MM.1S (cell line): ENCODE measurements around the gene CSTF2T.

ENCODE experiments used
- DNase-seq: peaks from one replicate; pipeline ENCODE4 v3.0.0-alpha.2; 2015
- H2AFZ ChIP-seq: fragments of 300-600 bp; sonication (generic); 2 replicates; pipeline ENCODE4 v1.6.0; 2016; ENCODE audit warnings: antibody characterized with exemption, low read length
- H3F3A ChIP-seq: fragments of 300-600 bp; sonication (generic); 2 replicates; pipeline ENCODE4 v1.6.1; 2016; ENCODE audit warnings: mild to moderate bottlenecking, antibody characterized with exemption, low read length, moderate library complexity, mixed read lengths; ENCODE audit not compliant: insufficient read depth
- H3K27ac ChIP-seq: fragments of 300-600 bp; sonication (generic); 2 replicates; pipeline ENCODE4 v1.5.1; 2016; ENCODE audit warnings: mild to moderate bottlenecking, low read length
- H3K27me3 ChIP-seq: fragments of 300-600 bp; sonication (generic); replicated peaks from 2 replicates; pipeline ENCODE4 v1.6.0; 2016; ENCODE audit warnings: low read length; ENCODE audit not compliant: insufficient read depth
- H3K36me3 ChIP-seq: fragments of 300-600 bp; sonication (generic); replicated peaks from 2 replicates; pipeline ENCODE4 v1.6.1; 2016; ENCODE audit warnings: mild to moderate bottlenecking, low read length, mixed read lengths; ENCODE audit not compliant: insufficient read depth
- H3K4me1 ChIP-seq: fragments of 300-600 bp; sonication (generic); 2 replicates; pipeline ENCODE4 v1.6.1; 2016; ENCODE audit warnings: low read length, mixed read lengths
- H3K4me2 ChIP-seq: fragments of 300-600 bp; sonication (generic); 2 replicates; pipeline ENCODE4 v1.6.0; 2016; ENCODE audit warnings: low read depth, low read length
- H3K4me3 ChIP-seq: fragments of 300-600 bp; sonication (generic); 2 replicates; pipeline ENCODE4 v1.5.1; 2016; ENCODE audit warnings: low read length, mixed read lengths
- H3K79me2 ChIP-seq: fragments of 300-600 bp; sonication (generic); 2 replicates; pipeline ENCODE4 v1.6.1; 2016; ENCODE audit warnings: mixed run types, low read length, mixed read lengths
- H3K9ac ChIP-seq: fragments of 300-600 bp; sonication (generic); 2 replicates; pipeline ENCODE4 v1.6.1; 2016; ENCODE audit warnings: low read length, mixed read lengths
- H3K9me2 ChIP-seq: fragments of 300-600 bp; sonication (generic); replicated peaks from 2 replicates; pipeline ENCODE4 v1.6.1; 2016; ENCODE audit warnings: mild to moderate bottlenecking, low read length, mixed read lengths; ENCODE audit not compliant: insufficient read depth
- H3K9me3 ChIP-seq: fragments of 300-600 bp; sonication (generic); replicated peaks from 2 replicates; pipeline ENCODE4 v1.6.1; 2016; ENCODE audit warnings: mild to moderate bottlenecking, low read length, mixed read lengths; ENCODE audit not compliant: insufficient read depth
- H4K20me1 ChIP-seq: fragments of 300-600 bp; sonication (generic); 2 replicates; pipeline ENCODE4 v1.6.1; 2016; ENCODE audit warnings: mild to moderate bottlenecking, low read length, moderate library complexity, mixed read lengths; ENCODE audit not compliant: insufficient read depth
- CTCF ChIP-seq: fragments of 300-600 bp; sonication (generic); IDR thresholded peaks from 2 replicates; pipeline ENCODE4 v1.5.1; 2016; ENCODE audit warnings: antibody characterized with exemption, low read length, mixed read lengths
- EZH2 ChIP-seq: fragments of 300-600 bp; sonication (generic); optimal IDR thresholded peaks from 2 replicates; pipeline ENCODE3; 2017; ENCODE audit warnings: low read depth, mild to moderate bottlenecking, antibody characterized with exemption, low read length, mixed read lengths
- EZH2phosphoT487 ChIP-seq: fragments of 300-600 bp; sonication (generic); IDR thresholded peaks from 2 replicates; pipeline ENCODE4 v1.6.1; 2018; ENCODE audit warnings: antibody characterized with exemption, low read length

Gene CSTF2T

GRCh38 chr10:51718804-51719291 lies 19.5 kb upstream of the CSTF2T start:
- no peak for TF ChIP-seq CTCF
- TF ChIP-seq EZH2 = no peak
- TF ChIP-seq EZH2phosphoT487 = no peak
- Histone ChIP-seq H3K36me3 (no peaks in the 10 kb centered on the region), H3K4me2 (no peak overlapping the region), H3K79me2 (no peaks in the 10 kb centered on the region), H3K9ac (no peak overlapping the region), H3F3A (no peaks in the 10 kb centered on the region), H3K9me2 (no peaks in the 10 kb centered on the region), H3K4me1 (no peaks in the 10 kb centered on the region), H3K4me3 (no peak overlapping the region), H3K9me3 (no peaks in the 10 kb centered on the region), H3K27me3 (no peaks in the 10 kb centered on the region), H3K27ac (no peak overlapping the region), H2AFZ (no peak overlapping the region), H4K20me1 (no peaks in the 10 kb centered on the region)
- DNase-seq = no peak

GRCh38 chr10:51716981-51717380 lies 17.6 kb upstream of the CSTF2T start:
- no peaks in the 10 kb centered on the region for H3F3A ChIP-seq
- no peak overlapping the region for H3K27ac ChIP-seq
- no peak overlapping the region for H3K4me2 ChIP-seq
- H3K9me2 ChIP-seq = no peaks in the 10 kb centered on the region
- no peak for DNase-seq
- H3K36me3 ChIP-seq = no peaks in the 10 kb centered on the region
- no peak overlapping the region for H3K9ac ChIP-seq
- H3K9me3 ChIP-seq = no peaks in the 10 kb centered on the region
- no peak overlapping the region for H3K4me3 ChIP-seq
- H3K4me1 ChIP-seq = no peaks in the 10 kb centered on the region
- H2AFZ ChIP-seq = no peak overlapping the region
- no peaks in the 10 kb centered on the region for H3K27me3 ChIP-seq
- no peaks in the 10 kb centered on the region for H4K20me1 ChIP-seq
- TF ChIP-seq EZH2phosphoT487 (no peak), CTCF (no peak), EZH2 (no peak)
- no peaks in the 10 kb centered on the region for H3K79me2 ChIP-seq

- Histone ChIP-seq H3K4me1 (no peaks in the 10 kb centered on the region), H3K36me3 (no peaks in the 10 kb centered on the region), H3K4me2 (no peak overlapping the region), H2AFZ (no peak overlapping the region), H4K20me1 (no peaks in the 10 kb centered on the region), H3F3A (no peaks in the 10 kb centered on the region), H3K79me2 (no peaks in the 10 kb centered on the region), H3K27ac (no peak overlapping the region), H3K9ac (no peak overlapping the region), H3K9me3 (no peaks in the 10 kb centered on the region), H3K4me3 (no peak overlapping the region), H3K9me2 (no peaks in the 10 kb centered on the region), H3K27me3 (no peaks in the 10 kb centered on the region)
- TF ChIP-seq CTCF = no peak
- no peak for TF ChIP-seq EZH2phosphoT487
- TF ChIP-seq EZH2 = no peak
- no peak for DNase-seq
Measured at GRCh38 chr10:51711519-51711891, 12.1 kb upstream of the CSTF2T start.
